Aorta (tissue), 5 donors: ENCODE measurements around the gene PALM. TPM values are rescaled to one million over a fixed set of nuclear protein-coding genes. Genes with fewer than 3 reads are reported as not detected.

Experiments
- ATAC-seq: fragments of 200-7000 bp; cut with Tn5 transposase; one replicate; pipeline ENCODE4 v1.9.1; 2022; ENCODE audit warnings: moderate library complexity; ENCODE audit not compliant: low FRiP score
- DNase-seq, 2 donors: peaks; one replicate each; pipeline ENCODE4 v3.0.0-alpha.2; 2020
- H3K27ac ChIP-seq, 2 donors: one replicate each; pipeline ENCODE4 v1.5.1; 2013; ENCODE audit warnings: low read length in 2 of 2, mild to moderate bottlenecking in 2 of 2, moderate library complexity in 2 of 2, control low read depth in 1 of 2, inconsistent platforms in 1 of 2, low read depth in 1 of 2
- H3K27me3 ChIP-seq, 2 donors: one replicate each; pipeline ENCODE4 v1.6.1; 2013; ENCODE audit warnings: control low read depth in 1 of 2, low read length in 1 of 2, mild to moderate bottlenecking in 1 of 2, moderate library complexity in 1 of 2; ENCODE audit not compliant: insufficient read depth in 2 of 2, control insufficient read depth in 1 of 2
- H3K36me3 ChIP-seq, 2 donors: one replicate each; pipeline ENCODE4 v1.6.1; 2013; ENCODE audit warnings: control low read depth in 1 of 2, low read length in 1 of 2, mild to moderate bottlenecking in 1 of 2; ENCODE audit not compliant: insufficient read depth in 2 of 2, control insufficient read depth in 1 of 2
- H3K4me1 ChIP-seq, 2 donors: one replicate each; pipeline ENCODE4 v1.6.1; 2013; ENCODE audit warnings: low read length in 2 of 2, control low read depth in 1 of 2, mild to moderate bottlenecking in 1 of 2, moderate library complexity in 1 of 2; ENCODE audit not compliant: insufficient read depth in 2 of 2, control insufficient read depth in 1 of 2
- H3K4me3 ChIP-seq, 2 donors: one replicate each; pipeline ENCODE4 v1.5.1; 2013; ENCODE audit warnings: low read length in 2 of 2, control low read depth in 1 of 2, mild to moderate bottlenecking in 1 of 2
- H3K9me3 ChIP-seq: one replicate; pipeline ENCODE4 v1.6.1; 2013; ENCODE audit warnings: mild to moderate bottlenecking, low read length; ENCODE audit not compliant: control insufficient read depth
- WGBS, 2 donors: extraction: QIAGEN DNeasy Blood & Tissue Kit; methylation state at CpG; one replicate each; pipeline ENCODE4 v1.1.7; 2013; 5-methylcytosine and 5-hydroxymethylcytosine counted together
- intact Hi-C, 2 donors: fragments of 100-400 bp; cut with DNase I; formaldehyde crosslinking; loops; one replicate each; pipeline versions ENCODE4 v1.14.2 to v1.15.0; 2022
- polyA plus RNA-seq, 2 donors: library from polyadenylated mRNA; stranded (reverse); fragments of 200-250 nt; gene quantifications; one replicate each; pipeline ENCODE4 v1.2.3, GENCODE V29; 2013
- total RNA-seq, 2 donors: library from RNA; stranded (reverse); fragmentation: NEBNext Ultra II Directional; extraction: Animal tissue kit (Norgen Biotek cat#: 25700); gene quantifications; one replicate each; pipeline ENCODE4 v1.2.1, GENCODE V29; 2021
- donor health status: healthy with polysubstance abuse.
- donor health status: Bipolar disorder and iron deficiency.
- donor health status: DM: no; HTN: no; CAD: no.
- donor health status: DM: no; HTN: no; CAD: no.
- donor health status: DM: yes; HTN: yes; CAD: no.

PALM gene
- total and polyA plus RNA-seq, 4 donors, result 0.59 to 75.1 (median 15.0) TPM

DNA sequence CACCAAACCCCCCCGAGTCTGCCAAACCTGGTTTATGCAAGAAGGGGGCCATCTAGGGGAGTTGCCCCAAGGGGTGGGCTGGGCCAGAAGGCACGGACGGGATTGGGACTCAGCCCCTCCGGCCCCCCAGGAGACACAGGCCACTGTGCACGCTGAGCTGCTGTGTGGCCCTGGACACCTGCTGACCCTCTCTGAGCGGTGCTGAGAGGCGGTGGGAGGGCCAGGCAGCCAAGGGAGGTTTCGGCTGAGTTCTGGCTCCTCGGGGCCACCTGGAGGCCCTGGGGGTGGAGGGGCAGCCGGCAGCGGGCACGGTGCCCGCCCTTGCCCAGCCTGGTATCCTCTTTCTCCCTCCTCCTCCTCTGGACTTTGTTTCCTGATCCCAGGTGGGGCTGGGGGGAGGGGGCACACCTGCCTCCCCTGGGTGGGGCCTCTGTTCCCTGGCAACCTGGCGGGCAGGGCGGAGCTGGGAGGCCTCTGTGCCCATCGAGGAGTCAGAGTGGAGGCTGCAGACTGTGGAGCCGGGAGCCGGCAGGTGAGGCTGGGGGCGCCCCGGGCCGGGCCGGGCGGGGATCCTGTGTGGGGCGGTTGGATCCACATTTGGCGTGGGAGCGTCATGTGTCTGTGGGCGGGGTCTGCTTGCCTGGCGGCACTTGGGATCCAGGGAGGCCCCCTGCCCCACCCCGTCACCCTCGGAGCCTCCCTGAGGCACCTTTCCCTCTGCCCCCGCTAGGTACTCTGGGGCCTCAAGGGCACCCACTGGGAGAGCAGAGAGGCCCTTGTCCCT is 42.1 kb downstream of the PALM start, which contains the start of gene MISP:
MISP (plus strand) TSS at position 473 of the 784 bp plus-strand sequence. CDS start 5,835 bp downstream, outside the sequence.
- ATAC-seq (no peak), DNase-seq (peak in 1 of 2 donors; percentile 75)
- intact Hi-C loops, result no loop called here
- 57 to 60% methylated on average over 29 to 31 of the region's 31 CpGs for WGBS, 2 donors
- H3K4me3 ChIP-seq, result no peak within 1 kb of the TSS
- H3K4me1 ChIP-seq, result no peaks in the 10 kb centered on the region
- H3K9me3 ChIP-seq, result peaks cover 2% of the 10 kb centered on the region
- no peaks in the 10 kb centered on the region for H3K27me3 ChIP-seq
- H3K27ac ChIP-seq, result no peak within 1 kb of the TSS
- H3K36me3 ChIP-seq, result no peaks in the 10 kb centered on the region

DNA sequence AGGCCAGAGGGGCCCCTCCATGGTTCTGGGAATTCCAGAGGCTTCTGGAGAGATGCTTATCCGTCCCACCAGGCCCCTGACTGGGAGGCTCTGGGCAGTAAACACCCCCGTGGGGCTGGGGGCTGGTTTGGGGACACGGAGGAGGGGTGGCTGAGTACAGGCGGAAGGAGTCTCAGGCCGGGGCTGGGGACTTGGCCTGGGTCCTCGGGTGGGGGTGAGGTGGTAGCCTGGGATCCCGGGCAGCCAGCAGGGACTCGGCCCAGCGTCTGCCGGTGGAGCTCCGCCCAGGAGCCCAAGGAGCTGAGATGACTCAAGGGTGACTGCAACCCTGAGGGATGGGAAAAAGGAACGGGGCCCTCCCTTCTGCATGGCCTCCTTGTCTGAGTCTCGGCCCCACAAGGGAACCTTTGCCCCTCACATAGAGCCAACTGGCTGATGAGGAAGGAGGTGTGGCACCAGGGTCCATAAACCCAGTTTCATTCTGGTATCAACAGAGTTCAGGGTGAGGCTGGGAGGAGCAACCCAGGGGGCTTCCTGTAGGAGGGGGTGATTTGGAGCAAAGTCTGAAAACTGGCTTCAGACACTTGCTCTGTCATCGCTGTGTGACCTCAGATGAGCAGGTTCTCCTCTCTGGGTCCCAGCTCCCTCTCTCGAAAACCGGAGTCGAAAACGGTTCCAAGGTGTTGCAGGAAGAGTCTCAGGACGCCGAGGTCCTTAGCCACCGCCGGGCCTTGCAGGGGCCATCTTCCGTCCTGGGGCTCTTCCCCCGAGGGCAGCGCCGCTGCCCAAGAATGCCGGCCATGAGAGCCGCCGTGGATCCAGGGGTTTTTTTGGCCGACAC is 43.0 kb downstream of the PALM start:
- 55 to 58% methylated on average over 28 to 30 of the region's 30 CpGs for WGBS, 2 donors
- no peak for ATAC-seq
- intact Hi-C loops, result no loop called here
- DNase-seq, result peak in 1 of 2 donors; percentile 81
- Histone ChIP-seq H3K36me3 (no peaks in the 10 kb centered on the region), H3K4me1 (no peaks in the 10 kb centered on the region), H3K27ac (no peak overlapping the region), H3K27me3 (no peaks in the 10 kb centered on the region), H3K4me3 (no peak overlapping the region), H3K9me3 (no peaks in the 10 kb centered on the region)

DNA sequence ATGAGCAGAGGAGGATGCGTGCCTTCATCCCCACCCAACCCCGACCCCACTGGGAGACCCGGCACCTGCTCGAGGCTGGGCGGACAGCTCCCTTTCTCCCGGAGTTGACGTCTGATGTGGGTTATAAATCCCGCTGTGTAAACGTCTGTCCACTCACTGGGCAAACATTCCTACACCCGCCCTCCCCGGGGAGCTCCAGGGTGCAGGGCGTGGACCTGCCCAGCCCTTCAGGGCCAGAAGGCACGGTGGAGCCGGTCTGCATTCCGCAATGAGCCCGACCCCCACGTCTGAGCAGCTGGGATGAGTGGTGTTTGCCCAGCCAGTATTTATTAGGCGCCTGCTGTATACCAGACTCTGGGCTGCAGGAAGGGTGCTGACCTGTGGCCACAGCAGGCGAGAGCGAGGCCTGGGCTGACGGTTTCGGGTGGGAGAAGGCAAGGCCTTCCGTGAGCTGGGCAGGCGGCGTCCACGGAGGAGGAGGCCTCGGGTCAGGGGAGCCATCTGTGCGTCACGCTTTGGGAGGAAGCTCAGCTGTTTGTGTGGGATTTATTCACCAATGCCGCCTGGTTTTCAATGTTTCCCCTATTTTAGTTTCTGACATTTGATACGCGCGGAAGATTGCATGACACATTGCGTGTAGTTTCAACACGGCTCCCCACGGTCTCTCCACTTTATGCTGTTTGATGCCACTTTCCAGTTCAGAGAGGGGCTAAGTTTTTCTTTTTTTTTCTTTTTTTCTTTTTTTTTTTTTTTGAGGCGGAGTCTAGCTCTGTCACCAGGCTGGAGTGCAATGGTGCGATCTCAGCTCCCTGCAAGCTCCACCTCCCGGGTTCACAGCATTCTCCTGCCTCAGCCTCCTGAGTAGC is 44.1 kb downstream of the PALM start:
- H3K27me3 ChIP-seq, result no peaks in the 10 kb centered on the region
- intact Hi-C loops, result no loop called here
- H3K27ac ChIP-seq, result no peak overlapping the region
- WGBS, 2 donors, result 41% methylated on average over 33 to 39 of the region's 39 CpGs
- no peaks in the 10 kb centered on the region for H3K9me3 ChIP-seq
- H3K4me1 ChIP-seq, result no peaks in the 10 kb centered on the region
- DNase-seq, result peak; percentile 73 to 80
- ATAC-seq, result no peak
- H3K36me3 ChIP-seq, result no peaks in the 10 kb centered on the region
- H3K4me3 ChIP-seq, result no peak overlapping the region

DNA sequence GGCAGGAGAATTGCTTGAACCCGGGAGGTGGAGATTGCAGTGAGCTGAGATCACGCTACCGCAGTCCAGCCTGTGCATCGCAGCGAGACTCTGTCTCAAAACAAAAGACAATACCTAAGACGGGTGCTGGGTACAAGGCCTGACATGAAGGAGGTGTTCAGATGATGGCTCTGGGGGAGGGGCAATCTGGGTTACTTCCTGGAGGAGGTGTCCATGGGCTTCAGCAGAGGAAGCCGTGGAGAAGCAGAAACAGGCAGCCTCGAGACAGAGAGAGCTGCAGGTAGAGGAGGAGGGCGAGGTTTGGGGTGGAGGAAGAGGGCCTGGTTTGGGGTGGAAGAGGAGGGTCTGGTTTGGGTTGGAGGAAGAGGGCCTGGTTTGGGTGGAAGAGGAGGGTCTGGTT is 45.8 kb downstream of the PALM start:
- 93 to 95% methylated on average over 9 of the region's 9 CpGs for WGBS, 2 donors
- no peak overlapping the region for H3K27ac ChIP-seq
- peaks cover 3% of the 10 kb centered on the region for H3K9me3 ChIP-seq
- H3K36me3 ChIP-seq, result no peaks in the 10 kb centered on the region
- no peaks in the 10 kb centered on the region for H3K4me1 ChIP-seq
- no peak for DNase-seq
- ATAC-seq, result no peak
- no peak overlapping the region for H3K4me3 ChIP-seq
- intact Hi-C loops, result no loop called here
- H3K27me3 ChIP-seq, result no peaks in the 10 kb centered on the region

DNA sequence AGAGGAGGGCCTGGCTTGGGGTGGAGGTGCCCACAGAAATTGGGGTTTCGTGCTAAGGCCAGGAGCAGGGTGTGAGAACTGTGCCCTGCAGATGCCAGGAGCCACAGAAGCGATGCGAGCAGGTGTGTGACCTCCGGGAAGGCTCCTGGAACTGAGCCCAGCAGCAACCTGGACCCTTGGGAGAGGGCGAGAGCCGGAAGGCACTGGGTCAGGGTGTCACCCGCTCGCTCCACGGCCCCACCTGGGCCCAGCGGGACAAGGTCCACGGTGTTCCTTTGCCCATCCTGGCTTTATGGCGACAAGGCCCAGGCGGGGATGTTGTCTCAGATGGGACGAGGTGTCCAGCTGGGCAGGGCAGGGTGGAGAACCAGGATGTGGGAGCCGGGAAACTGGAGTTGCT is 46.3 kb downstream of the PALM start:
- Histone ChIP-seq H3K9me3 (peaks cover 3% of the 10 kb centered on the region), H3K4me1 (no peaks in the 10 kb centered on the region), H3K27me3 (no peaks in the 10 kb centered on the region), H3K27ac (no peak overlapping the region), H3K36me3 (no peaks in the 10 kb centered on the region), H3K4me3 (no peak overlapping the region)
- 94 to 96% methylated on average over 15 of the region's 15 CpGs for WGBS, 2 donors
- ATAC-seq (no peak), DNase-seq (no peak)
- intact Hi-C loops, result no loop called here

DNA sequence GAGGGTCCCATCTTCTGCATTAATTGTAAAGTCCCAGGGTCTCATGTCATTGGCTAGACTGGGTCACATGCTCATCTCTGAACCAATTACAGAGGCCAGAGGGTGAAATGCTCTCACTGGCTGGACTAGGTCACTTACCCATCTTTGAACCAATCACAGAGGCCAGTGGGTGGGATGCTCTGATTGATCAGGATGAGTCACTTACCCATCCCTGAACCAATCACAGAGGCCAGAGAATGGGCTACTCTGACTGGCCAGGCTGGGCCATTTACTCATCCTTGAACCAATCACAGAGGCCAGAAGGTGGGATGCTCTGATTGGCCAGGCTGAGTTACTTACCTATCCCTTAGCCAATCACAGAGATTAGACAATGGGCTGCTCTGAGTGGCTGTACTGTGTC is 47.5 kb downstream of the PALM start:
- no peak for ATAC-seq
- no peaks in the 10 kb centered on the region for H3K27me3 ChIP-seq
- peaks cover 3% of the 10 kb centered on the region for H3K9me3 ChIP-seq
- intact Hi-C loops, result no loop called here
- H3K4me3 ChIP-seq, result no peak overlapping the region
- no peaks in the 10 kb centered on the region for H3K4me1 ChIP-seq
- H3K27ac ChIP-seq, result no peak overlapping the region
- DNase-seq, result no peak
- H3K36me3 ChIP-seq, result no peaks in the 10 kb centered on the region

DNA sequence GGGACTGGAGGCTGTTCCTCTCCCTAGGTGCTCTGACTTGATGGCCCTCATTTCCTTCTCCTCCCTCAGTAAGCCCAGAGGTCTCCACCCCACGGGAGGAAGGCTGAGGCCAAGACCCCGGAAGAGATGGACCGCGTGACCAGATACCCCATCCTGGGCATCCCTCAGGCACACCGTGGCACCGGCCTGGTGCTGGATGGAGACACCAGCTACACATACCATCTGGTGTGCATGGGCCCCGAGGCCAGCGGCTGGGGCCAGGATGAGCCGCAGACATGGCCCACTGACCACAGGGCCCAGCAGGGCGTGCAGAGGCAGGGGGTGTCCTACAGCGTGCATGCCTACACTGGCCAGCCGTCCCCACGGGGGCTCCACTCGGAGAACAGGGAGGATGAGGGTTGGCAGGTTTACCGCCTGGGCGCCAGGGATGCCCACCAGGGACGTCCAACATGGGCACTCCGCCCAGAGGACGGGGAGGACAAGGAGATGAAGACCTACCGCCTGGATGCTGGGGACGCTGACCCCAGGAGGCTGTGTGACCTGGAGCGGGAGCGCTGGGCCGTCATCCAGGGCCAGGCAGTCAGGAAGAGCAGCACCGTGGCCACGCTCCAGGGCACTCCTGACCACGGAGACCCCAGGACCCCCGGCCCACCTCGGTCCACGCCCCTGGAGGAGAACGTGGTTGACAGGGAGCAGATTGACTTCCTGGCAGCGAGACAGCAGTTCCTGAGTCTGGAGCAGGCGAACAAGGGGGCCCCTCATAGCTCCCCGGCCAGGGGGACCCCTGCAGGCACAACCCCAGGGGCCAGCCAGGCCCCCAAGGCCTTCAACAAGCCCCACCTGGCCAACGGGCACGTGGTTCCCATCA is 48.3 kb downstream of the PALM start:
- Histone ChIP-seq H3K4me3 (no peak overlapping the region), H3K36me3 (no peaks in the 10 kb centered on the region), H3K27ac (no peak overlapping the region), H3K27me3 (no peaks in the 10 kb centered on the region), H3K9me3 (peaks cover 3% of the 10 kb centered on the region), H3K4me1 (no peaks in the 10 kb centered on the region)
- ATAC-seq (no peak), DNase-seq (no peak)
- WGBS, 2 donors, result 87 to 90% methylated on average over 35 to 36 of the region's 36 CpGs
- intact Hi-C loops, result no loop called here
